Ovary (tissue), 9 donors: ENCODE data around the gene LILRA6. TPM values are rescaled to one million over a fixed set of nuclear protein-coding genes. Genes with fewer than 3 reads are reported as not detected.

Experiments
- DNase-seq, 5 donors: peaks; one replicate each; pipeline ENCODE4 v3.0.0-alpha.2; 2019 to 2020
- H3K27ac ChIP-seq, 2 donors: fragments of 200-600 bp; one replicate each; pipeline versions ENCODE4 v1.5.1 to v1.8.0; 2019 to 2022
- H3K27me3 ChIP-seq: fragments of 200-600 bp; one replicate; pipeline ENCODE4 v1.8.0; 2022
- H3K36me3 ChIP-seq: fragments of 200-600 bp; sonication (generic); one replicate; pipeline ENCODE4 v1.5.1; 2019
- H3K4me1 ChIP-seq: one replicate; pipeline ENCODE4 v1.8.1; 2013; ENCODE audit warnings: mild to moderate bottlenecking, moderate library complexity; ENCODE audit not compliant: insufficient read depth
- H3K4me3 ChIP-seq: fragments of 200-600 bp; sonication (generic); one replicate; pipeline ENCODE4 v1.5.1; 2017
- H3K9me3 ChIP-seq, 2 donors: fragments of 200-600 bp in 1 of 2; sonication (generic) in 1 of 2; one replicate each; pipeline versions ENCODE4 v1.5.1 to v1.8.1; 2013 to 2019; ENCODE audit warnings: mild to moderate bottlenecking in 1 of 2, moderate library complexity in 1 of 2
- EP300 ChIP-seq: sonication (generic); formaldehyde crosslinking; IDR thresholded peaks from one replicate; pipeline ENCODE4 v1.6.1; 2017; ENCODE audit warnings: antibody characterized with exemption
- POLR2A ChIP-seq: fragments of 450-650 bp; IDR thresholded peaks from one replicate; pipeline ENCODE4 v1.6.1; 2017; ENCODE audit warnings: antibody characterized with exemption, mild to moderate bottlenecking, moderate library complexity
- WGBS, 3 donors: extraction: QIAGEN DNeasy Blood & Tissue Kit in 1 of 3; methylation state at CpG; one replicate each; pipeline versions ENCODE4 v1.1.5 to v1.1.7; 2013 to 2017; 5-methylcytosine and 5-hydroxymethylcytosine counted together
- intact Hi-C, 4 donors: fragments of 100-400 bp; cut with DNase I; formaldehyde crosslinking; loops; one replicate each; pipeline versions ENCODE4 v1.11.0 to v1.15.1; 2022 to 2023
- polyA plus RNA-seq, 2 donors: library from polyadenylated mRNA; stranded (reverse); fragments of 200-250 nt in 1 of 2; fragments of 350-450 nt in 1 of 2; fragmentation: Illumina TruSeq in 1 of 2; extraction: RNeasy Lipid Tissue Mini Kit (QIAGEN cat#74804) in 1 of 2; gene quantifications; one replicate each; pipeline ENCODE4 v1.2.3, GENCODE V29; 2013 to 2014
- total RNA-seq, 7 donors: library from RNA; depleted of rRNA in 2 of 7; stranded (reverse); fragments of >200 nt in 2 of 7; fragmentation: NEBNext Ultra II Directional in 3 of 7; extraction: Animal tissue kit (Norgen Biotek cat#: 25700) in 3 of 7; gene quantifications; one replicate each; pipeline versions ENCODE4 v1.1.0 to v1.2.4, GENCODE V29; 2016 to 2023
- TF ChIP-seq, protein P1 (sequence below), 3 donors: fragments of 450-650 bp in 2 of 3; fragments of 200-600 bp in 1 of 3; IDR thresholded peaks; one replicate each; pipeline versions ENCODE4 v1.5.1 to v1.8.0; 2016 to 2022; ENCODE audit warnings: antibody characterized with exemption in 3 of 3, mild to moderate bottlenecking in 1 of 3
- donor health status: DM: no; HTN: no; CAD: no; lungs with moderate emphysema.
- donor health status: DM: no; HTN: no; CAD: no.
- donor health status: Bipolar disorder and iron deficiency.
- donor health status: DM: yes; HTN: yes; CAD: no.
- donor health status: DM: no; HTN: no; CAD: no.
- donor health status: DM: yes; HTN: yes; CAD: no.

The LILRA6 gene
- total and polyA plus RNA-seq, 9 donors = 0.61 to 2.7 (median 1.2) TPM

DNA sequence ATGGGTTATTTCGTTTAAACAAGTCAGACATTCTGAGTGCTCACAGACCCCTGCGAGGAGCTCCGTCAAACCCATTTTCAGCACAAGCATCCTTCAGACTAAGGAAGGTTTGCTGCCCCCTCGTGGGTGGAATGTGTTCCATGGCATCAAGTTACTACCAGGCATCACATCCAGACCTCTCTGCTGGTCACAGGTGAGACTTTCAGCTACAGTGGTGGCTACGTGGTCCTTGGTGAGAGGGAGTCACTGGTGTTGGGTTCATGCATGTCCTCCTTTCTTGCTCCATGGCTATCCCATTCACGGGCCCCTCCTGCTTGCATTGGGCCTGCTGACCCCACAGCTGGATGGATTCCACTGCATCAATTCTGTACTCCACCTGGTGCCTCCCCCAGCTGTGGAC, 23.5 kb upstream of the LILRA6 start:
- Histone ChIP-seq H3K36me3 (no peaks in the 10 kb centered on the region), H3K27me3 (no peaks in the 10 kb centered on the region), H3K27ac (no peak overlapping the region), H3K4me1 (no peaks in the 10 kb centered on the region), H3K4me3 (no peak overlapping the region), H3K9me3 (no peaks in the 10 kb centered on the region)
- peak; percentile 15 to 71 (median 60) for DNase-seq
- TF ChIP-seq POLR2A (no peak), EP300 (no peak)
- TF ChIP-seq, protein P1, sequence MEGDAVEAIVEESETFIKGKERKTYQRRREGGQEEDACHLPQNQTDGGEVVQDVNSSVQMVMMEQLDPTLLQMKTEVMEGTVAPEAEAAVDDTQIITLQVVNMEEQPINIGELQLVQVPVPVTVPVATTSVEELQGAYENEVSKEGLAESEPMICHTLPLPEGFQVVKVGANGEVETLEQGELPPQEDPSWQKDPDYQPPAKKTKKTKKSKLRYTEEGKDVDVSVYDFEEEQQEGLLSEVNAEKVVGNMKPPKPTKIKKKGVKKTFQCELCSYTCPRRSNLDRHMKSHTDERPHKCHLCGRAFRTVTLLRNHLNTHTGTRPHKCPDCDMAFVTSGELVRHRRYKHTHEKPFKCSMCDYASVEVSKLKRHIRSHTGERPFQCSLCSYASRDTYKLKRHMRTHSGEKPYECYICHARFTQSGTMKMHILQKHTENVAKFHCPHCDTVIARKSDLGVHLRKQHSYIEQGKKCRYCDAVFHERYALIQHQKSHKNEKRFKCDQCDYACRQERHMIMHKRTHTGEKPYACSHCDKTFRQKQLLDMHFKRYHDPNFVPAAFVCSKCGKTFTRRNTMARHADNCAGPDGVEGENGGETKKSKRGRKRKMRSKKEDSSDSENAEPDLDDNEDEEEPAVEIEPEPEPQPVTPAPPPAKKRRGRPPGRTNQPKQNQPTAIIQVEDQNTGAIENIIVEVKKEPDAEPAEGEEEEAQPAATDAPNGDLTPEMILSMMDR (IDR thresholded peaks at IDR 0.05) = peak in 1 of 3 donors; percentile 33
- intact Hi-C loops = no loop called here
- 5 to 6% (median 5%) methylated on average over 6 of the region's 6 CpGs for WGBS, 3 donors

DNA sequence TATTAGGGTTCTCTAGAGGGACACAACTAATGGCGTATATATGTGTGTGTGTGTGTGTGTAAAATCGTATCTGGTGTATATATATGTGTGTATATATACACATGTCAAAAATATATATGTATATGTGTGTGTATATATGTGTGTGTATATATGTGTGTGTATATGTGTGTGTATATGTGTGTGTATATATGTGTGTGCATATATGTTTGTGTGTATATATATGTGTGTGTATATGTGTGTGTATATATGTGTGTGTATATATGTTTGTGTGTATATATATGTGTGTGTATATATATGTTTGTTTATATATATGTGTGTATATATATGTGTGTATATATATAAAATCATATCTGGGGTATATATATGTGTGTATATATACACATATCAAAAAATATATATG, 19.9 kb upstream of the LILRA6 start:
- H3K4me1 ChIP-seq = no peaks in the 10 kb centered on the region
- no peaks in the 10 kb centered on the region for H3K9me3 ChIP-seq
- no peak overlapping the region for H3K27ac ChIP-seq
- H3K36me3 ChIP-seq = no peaks in the 10 kb centered on the region
- intact Hi-C loops = no loop called here
- no peak overlapping the region for H3K4me3 ChIP-seq
- TF ChIP-seq POLR2A = no peak
- TF ChIP-seq, protein P1 (IDR thresholded peaks at IDR 0.05) = no peak
- no peak for TF ChIP-seq EP300
- no peak for DNase-seq
- WGBS, 3 donors = 84 to 89% (median 86%) methylated on average over 2 of the region's 2 CpGs
- no peaks in the 10 kb centered on the region for H3K27me3 ChIP-seq

DNA sequence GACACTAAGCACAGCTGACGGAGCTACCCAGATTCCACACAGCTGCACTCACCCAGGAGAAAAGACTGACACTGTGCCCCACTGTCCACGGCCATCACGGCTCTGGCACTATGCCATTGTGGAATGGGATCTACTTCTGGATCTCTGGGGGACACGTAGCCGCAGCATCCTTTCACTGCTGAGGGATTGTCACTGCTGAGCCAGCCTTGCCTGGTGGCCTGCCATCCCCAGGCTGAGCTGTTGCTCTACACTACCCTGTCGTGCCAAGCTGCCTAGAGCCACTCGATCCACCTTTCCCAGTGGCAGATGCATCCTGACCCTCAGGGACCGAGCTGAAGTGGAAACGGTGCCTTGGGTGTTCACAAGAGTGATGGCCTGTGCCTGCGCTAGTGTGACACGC, 19.5 kb upstream of the LILRA6 start:
- no peaks in the 10 kb centered on the region for H3K9me3 ChIP-seq
- WGBS, 3 donors = 73 to 77% (median 75%) methylated on average over 11 of the region's 11 CpGs

DNA sequence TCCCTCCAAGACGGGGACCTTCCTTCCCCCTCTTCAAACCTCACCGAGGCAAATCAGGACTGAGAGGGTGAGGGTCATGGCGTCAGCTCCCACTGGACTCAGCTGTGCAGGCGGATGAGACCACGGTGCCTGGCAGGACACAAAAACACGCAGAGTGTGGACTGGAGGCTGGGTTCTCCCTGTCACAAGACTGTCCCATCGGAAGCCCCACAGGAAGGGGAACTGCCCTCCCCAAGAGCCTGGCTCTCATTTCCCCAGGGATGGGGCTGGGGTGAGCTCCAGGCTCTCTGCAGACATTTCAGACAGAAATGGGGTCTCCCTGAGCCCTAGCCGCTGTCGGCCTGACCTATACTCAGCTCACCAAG, 14.5 kb upstream of the LILRA6 start, which contains the start of gene LILRB5:
Gene LILRB5 (minus strand): TSS at position 158 of the 365 bp plus-strand sequence. CDS start 80 bp downstream, at position 78.
- Histone ChIP-seq H3K27me3 (no peaks in the 10 kb centered on the region), H3K4me3 (no peak within 1 kb of the TSS), H3K27ac (no peak within 1 kb of the TSS), H3K4me1 (no peaks in the 10 kb centered on the region), H3K36me3 (no peaks in the 10 kb centered on the region), H3K9me3 (no peaks in the 10 kb centered on the region)
- intact Hi-C loops = no loop called here
- no peak for DNase-seq
- no peak for TF ChIP-seq EP300
- no peak for TF ChIP-seq POLR2A
- TF ChIP-seq, protein P1 (IDR thresholded peaks at IDR 0.05) = no peak
- WGBS, 3 donors = 43 to 51% (median 49%) methylated on average over 9 of the region's 9 CpGs

More for the DNA sequence above, 19.5 kb upstream of the LILRA6 start:
- Histone ChIP-seq H3K4me1 (no peaks in the 10 kb centered on the region), H3K27me3 (no peaks in the 10 kb centered on the region), H3K4me3 (no peak overlapping the region), H3K36me3 (no peaks in the 10 kb centered on the region), H3K27ac (no peak overlapping the region)
- DNase-seq = no peak
- intact Hi-C loops = no loop called here
- TF ChIP-seq, protein P1 (IDR thresholded peaks at IDR 0.05) = no peak
- TF ChIP-seq EP300 (no peak), POLR2A (no peak)
